ENCODE data around the gene RERE.

RERE gene

DNA sequence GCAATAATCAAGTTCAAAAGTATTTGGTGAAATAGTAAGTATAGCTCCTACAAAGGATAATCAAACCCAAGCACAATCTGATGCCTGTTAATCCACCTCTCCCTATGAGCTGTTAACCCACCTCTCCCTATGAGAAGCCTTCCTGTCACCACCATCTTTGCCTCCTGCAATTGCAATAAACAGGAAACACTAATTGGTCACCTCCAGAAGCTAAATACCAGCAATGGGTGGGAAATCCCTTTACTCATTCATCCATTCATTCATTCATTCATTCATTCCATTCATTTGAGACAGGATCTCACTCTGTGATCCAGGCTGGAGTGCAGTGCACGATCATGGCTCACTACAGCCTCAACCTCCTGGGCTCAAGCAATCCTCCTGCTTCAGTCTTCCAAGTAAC lies 132.8 kb downstream of the RERE start:
- FAIRE-seq = no peak

DNA sequence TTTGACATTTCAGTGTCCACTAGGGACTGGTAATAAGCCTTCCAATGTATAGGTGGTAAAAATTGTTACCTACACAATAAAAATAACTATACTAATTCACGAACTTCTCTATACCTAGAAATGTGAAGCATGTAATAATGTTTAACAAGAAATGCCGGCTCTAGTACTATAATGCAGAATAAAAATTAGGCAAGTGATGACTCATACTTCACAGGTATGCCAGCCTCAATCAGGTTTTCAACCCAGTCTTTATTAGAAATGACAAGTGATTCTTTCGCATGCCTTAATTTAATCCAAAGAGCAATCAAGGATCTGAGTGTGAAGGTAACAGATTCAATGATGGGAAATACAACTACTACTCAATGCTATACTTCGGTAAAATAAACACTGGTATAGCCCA lies 134.9 kb downstream of the RERE start:
- no peak for FAIRE-seq

DNA sequence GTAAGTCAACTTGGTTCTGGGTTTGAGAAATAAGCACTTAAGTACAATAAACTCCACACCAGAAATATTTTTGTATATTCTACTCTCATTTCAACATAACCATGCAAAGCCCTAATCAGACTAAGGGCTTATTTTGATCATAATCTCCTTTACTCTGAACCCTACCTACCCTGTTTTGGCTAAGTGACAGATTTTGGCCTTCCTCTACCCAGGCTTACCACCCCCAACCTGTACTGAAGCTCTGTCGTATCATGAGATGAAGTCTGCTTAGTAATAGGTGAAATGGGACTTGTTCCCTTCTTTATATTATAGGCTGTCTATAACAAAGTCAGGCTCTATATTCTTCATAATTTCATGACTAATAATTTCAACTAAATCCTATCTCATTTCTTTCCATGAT lies 135.5 kb downstream of the RERE start:
- no peak for FAIRE-seq

DNA sequence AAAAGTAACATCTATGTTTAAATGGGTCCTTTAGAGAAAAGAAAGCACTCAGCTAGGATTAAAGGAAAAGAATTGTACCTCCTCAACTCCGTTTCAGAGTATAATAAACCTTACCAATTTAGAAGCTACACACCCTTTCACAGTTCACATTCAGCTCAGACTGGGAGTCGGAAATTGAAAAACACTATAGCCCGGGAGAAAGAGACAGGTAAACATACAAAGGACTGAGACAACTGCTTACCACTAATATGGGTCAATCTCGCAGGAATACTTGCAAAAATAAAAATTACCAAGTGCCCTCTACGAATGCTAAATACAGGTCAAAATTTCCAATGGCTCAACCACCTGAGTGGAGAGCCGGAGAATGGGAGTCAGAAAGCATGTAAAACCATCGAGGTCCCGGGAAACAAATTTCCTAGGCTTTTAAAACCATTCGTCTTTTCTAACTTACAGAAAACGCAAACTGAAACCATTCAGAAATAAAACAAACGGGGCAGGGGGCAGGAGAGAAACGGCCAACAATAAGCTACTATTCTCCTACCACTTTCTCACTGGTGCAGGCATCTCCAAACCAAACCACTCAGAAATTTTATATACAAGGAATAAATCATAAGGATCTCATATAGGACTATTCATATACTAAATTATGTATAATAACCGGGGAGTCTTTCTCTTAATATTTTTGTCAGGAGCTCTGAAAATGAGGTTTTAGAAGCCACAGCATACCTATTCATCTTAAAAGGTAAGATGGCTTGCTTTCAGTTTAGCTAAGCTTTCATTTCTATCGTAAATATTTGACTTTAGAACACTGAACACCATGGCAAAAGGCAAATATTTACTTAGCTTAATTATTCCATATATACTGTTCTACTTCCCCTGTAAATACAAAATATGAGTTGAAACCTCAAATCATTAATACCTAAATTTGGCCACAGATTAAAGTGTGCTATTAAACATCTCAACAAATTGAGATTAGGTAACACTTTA lies 136.5 kb downstream of the RERE start:
- peak; percentile 82 for FAIRE-seq

DNA sequence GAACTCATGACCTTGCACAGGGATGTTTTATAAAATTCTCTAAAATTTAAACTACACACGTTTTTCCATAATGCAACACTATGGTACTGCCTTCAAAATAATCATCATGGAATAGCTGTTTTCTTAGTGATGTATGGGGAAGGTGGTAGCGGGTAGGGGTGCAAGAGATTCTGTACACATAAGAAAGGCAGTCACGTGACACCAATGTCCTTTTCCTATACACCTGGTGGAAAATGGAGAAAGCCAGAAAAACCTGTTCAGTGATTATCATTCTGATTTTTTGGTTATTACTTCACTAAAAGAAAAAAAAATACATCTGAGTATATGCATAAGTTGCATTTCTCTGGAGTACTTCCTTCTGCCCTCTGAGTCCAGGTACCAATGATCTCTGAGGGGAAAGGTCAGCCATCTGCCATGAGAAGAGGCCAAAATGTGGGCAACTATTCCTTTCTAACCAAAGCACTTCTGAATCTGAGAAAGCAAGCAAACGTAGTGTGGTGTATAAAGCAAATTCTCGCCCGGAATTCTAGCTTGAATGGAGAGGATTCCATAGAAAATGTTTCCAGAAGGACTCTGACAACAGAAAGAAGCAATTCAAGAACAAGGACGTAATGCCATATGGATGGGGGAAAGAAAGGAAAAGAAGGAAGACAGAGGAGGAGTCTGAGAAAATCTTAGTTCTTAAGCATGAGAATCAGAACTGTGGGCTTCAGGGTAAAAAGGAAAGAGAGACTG lies 137.3 kb downstream of the RERE start:
- FAIRE-seq = no peak

DNA sequence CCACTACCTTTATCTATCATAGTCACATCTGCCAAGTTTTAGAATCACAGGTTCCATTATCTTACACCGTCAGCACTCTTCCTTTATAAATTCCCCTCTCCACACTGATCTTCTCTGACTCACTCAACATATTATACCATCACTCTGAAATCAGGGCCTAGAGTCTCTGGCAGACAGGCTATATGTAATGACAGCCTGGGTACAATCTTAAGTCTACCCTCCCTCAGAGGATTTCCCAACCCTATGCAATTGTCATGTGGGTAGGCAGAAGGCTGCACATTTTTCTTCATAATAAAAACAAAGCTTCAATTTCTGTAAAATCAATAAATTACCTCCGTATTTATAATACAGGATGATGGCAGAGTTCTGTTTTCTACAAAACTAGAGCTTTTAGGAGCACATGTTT lies 138.0 kb downstream of the RERE start:
- FAIRE-seq = no peak

DNA sequence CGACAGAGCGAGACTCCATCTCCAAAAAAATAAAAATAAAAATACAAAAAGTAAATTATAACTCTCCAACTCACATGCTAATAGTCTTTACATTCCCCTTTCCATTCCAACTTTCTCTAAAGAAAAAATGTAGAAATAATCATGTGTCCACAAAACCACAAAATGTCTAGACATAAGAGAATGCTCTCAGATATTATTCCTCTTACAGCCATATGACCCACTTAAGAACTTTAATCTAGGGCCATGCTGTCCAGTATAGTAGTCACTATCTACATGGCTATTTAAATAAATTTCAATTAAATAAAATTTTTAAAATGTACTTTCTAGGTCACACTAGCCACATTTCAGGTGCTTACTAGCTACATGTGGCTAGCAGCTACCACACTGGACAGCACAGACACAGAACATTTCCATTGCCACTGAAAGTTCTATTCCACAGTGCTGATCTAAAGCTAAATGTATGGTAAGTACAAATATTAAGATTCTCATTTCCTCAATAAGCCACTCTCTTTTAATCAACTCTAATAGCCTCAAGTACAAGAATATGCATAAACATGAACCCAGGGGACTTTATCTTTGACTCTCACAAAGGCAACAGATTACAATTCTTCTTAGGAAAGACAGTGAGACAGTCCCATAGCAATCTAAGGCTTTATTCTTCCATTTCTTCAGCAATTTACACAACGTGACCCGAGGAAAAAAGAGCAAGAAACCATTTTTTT lies 138.6 kb downstream of the RERE start:
- no peak for FAIRE-seq

DNA sequence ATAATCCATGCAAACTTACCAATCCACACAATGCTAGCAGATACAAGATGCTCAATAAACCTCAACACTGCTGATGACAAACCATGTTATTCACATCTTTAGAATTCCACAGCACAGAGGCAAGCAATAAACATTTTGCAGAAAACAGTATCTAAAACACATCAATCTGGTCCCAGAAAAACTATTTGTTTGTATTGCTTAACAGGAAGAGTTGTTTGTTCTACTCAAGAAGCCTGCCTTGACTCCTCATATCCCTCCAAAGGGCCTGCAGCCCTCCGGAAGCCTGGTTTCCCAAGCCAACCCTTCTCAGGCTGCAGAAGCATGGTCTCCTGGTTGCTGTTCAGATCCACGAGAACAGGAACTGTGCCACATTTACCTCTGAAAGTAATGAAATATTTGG lies 139.7 kb downstream of the RERE start:
- no peak for FAIRE-seq

DNA sequence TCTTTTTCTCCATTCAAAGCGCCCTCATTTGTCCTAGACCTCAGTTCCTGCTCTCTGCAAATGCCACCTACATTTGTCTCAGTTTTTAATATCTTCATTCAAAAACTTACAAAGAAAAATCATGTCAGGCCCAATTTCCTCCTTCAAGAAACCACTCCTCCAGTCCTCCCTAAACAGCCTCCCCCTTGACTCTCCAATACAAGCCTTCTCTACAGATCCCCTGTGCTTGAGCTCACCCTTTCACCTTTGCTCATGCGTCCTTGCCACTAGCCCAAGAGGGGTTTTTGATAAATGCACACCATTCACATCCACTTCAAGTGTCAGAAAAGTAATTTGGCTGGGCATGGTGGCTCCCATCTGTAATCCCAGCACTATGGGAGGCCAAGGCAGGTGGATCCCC lies 140.6 kb downstream of the RERE start:
- no peak for FAIRE-seq

DNA sequence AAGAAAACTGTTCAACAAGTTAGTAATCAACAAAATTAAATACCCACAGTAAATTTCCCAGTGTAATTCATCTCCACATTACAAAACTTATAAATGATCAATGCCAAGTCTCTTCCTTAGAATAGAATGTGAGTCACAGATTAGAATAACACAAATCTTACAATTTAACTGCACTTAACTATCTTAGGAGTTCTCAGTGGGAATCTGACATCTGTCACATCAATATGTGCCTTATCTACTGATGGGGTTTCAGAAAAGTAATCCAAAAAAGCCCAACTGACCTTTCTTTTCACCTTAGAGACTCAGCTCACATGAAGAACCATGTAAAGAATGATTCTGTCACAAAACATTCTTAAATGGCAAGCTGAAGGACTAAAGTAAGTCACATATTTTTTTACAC lies 141.4 kb downstream of the RERE start:
- no peak for FAIRE-seq

DNA sequence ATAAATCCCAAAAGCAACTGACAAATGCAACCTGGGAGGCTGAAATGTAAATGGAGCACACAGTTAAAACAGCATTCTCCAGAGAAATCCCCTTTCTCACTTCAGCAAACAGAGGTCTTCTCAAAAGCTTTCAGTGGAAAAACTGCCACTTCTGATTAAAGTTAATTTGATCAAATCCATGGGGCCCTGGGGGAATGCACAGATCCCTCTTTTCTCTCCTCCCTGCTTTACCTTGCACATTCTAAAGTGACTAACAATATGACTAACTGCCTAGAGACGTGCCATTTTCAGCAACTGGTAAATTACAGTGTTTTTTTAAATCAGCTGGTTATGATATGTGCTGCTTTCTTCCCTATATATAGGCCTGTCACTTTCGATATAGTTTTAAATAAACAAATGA lies 142.5 kb downstream of the RERE start:
- no peak for FAIRE-seq

DNA sequence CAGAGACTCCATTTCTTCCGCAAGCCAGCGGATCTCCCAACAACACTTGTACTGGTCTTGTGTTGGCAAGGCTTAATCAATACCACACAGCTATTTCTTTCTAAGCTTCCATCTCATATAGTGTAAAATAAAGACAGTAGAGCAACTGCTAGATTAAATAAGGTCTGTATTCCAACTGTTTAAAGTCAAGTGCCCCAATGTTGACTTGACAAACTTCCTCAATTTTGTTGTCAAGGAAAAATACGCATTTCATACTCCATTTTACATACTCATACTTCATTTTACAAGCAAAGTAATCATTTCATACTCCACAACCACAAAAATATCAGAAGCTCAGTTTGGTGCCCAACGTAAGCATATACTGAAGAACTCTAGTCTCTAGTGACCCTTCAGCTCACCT lies 143.0 kb downstream of the RERE start:
- no peak for FAIRE-seq

DNA sequence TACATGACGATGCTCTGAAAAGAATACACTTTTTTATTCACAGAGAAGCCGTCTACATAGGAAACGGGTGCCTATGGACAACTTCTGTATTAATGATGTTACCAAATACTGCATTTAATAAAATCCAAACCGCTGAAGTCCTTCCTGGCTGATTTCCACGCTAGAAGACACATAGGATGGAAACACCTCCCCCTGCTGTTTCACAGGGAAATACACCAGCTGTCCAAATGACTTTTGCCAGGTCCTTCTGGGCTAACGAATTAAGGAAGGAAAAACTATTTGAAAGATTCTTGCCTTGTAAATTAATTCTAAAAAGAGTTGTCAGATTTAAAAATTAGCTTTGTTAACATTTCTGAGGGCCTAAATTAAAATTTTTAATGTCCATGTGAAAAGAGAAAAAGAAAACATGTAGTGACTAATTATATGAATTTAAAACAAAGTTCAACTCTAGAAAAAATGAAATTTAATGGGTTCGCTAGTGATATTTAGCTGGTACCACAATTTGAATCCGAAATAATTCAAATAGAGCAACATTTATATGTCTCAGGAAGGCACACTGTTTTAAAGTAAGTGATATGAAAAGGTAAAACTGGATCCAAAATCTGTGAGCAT lies 146.0 kb downstream of the RERE start:
- no peak for FAIRE-seq

DNA sequence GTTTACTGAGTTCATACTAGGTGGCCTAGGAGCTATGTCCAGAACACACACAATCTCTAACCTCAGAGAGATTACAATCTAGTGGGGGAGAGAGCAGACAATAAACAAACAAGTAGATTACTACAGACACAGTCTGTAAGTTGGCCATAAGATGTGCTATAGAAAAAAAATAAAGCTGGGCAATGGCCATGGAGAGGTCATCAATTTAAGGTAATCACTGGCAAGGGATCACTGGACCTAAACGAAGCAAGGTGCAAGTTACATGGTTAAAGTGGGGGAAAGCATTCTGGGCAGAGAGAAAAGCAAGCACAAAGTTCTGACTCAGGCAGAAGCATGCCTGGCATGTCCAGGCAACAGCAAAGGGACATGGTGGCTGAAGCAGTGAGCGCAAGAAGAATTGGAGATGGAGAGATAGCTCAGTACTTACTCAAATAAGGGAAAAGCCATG lies 147.0 kb downstream of the RERE start:
- FAIRE-seq = no peak

DNA sequence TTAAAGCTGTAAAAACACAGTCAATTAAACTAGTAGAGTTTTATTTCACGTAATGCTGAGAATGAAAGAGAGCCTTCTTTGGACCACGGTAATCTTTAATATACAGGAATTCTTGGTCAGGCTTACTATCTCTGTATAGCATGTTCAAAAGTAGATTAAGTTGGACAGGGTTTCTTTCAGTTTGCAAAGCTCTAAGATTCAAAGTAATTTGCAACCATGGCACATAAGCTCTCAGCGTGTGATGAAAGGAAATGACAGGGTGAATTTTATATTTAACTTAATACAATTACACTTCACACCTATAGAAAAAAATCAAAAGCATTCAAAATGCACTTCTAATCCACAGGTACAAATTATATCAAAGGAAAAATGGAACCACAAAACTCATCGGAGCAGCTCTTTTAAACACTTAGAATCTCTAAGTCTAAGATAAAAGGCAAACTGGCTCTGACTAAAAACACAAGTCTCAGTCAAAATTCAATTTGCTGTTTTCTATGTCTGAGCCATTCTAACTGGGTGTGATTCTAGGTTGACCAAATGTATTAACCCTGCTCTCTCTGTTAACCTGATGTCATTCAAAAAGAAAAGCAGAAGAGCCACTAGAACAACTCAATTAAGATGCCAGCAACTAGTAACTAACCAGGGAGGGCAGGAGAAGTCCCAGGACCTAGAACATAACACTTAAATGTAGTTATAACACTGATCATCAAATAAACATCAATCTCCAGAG lies 147.7 kb downstream of the RERE start:
- no peak for FAIRE-seq

DNA sequence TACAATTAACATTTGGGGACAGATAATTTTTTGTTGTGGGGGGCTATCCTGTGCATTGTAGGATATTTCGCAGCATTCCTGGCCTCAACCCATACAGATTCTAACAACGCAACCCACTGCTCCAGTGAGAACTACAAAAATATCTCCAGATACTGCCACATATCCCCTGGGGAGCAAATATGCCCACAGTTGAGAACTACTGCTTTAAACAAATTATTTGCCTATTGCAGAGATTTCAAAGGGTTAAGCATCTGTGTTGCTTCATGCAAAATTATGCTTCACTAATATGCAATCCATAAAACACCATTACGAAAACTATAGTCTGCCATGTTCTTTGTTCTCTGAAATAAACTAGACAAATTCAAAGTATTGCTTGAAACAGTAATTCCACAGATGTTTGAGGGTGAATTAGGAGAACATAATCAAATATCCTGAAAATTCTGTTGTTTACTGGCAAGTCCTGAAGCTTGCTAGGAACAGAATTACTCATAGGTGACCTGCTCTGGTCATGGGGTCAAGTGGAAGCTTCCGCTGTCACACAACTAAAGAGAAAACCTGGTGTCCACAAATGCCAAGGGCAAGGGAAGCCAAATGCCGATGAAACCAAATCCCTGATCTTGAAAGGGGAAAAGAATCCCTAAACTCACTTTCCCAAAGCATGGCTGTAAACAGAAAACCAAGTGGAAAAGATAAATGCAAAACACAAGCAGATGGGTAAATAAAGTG lies 149.4 kb downstream of the RERE start:
- no peak for FAIRE-seq

DNA sequence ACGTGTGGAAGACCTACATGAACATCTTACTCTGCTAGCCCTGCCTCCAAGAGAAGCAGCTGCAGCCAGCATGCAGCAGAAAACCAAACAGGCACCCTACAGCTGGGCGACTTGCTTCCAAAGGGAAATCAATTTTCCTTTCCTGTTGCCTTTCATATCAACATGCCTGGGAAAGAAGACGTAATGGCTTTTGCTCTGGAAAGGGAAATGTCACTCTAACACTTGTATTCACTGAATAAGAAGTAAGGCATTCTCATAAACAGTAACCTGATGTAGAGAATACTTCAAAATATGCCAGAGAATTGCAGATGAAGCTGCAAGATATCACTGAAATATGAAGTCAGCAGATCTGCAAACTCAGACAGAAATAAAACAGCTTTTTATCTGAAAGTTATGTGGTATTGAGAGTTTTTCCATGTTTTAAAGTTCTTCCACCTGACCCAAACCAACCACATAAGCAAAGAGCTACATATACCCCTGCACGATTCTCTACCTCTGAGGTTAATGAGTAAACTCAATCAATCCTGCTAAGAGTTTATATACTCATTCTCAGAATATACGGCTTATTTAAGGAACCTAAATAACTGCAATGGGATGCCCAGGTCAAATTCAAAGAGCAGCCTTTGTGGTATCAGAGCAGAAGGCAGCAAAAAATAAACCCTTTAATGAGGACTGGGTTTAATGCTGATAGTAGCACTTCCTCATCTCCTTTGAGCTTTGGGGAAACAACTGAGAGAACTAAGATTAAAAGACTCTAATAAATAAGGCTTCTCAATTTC lies 150.9 kb downstream of the RERE start:
- no peak for FAIRE-seq

DNA sequence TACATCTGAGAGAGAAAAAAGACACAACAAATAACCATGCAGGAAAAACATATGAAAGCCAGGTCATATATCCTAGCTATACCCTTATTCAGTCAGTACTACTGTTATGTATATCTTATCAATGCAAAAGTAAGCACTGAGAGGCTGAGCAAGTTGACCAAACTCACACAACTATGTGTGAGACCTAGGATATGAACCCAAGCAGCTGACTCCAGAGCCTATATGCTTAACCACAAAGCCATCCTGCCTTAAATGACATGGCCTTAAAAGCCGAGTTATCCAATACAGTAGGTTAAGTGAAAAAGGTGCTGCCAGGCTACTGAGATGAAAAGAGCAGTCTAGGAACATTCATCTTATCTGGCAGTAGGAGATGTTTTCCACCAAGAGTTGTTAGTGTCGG lies 151.6 kb downstream of the RERE start:
- FAIRE-seq = no peak

DNA sequence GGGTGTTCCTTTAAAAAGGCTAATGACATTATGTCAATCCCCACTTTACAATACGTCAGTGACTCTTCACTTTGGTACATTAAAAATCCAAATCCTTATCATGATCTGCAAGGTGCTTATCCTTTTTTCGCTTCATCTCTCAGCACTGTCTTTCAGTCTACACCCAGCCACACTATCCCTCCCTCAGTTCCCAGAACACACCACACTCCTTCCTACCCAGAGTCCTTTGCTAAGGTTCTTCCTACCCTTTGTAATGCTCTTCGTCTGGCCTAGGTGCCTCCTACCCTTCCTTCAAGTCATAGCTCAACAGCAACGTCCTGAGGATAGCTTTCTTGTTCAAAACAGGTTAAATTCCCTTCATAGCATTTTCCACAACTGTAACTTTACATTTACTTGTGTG lies 152.6 kb downstream of the RERE start:
- no peak for FAIRE-seq

DNA sequence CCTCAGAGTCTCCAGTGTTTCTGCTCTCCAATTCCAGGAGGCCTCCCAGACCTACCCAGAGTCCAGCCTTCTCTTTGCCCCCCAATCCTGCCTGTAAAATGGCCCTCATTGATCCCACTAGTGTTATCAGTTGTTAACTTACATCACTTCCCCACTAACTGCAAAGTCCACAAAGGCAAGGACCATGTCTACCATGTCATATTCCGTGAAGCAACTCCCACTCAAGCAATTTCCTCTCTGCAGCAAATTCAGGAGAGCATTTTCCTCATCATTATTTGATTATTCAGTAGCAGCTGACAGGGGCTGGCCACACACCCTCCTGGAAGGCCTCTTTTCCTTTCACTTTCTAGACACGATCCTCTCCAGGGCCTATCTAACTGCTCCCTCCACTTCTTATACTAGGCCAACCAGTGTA lies 153.5 kb downstream of the RERE start:
- no peak for FAIRE-seq

Measured in colon (tissue), 2 donors.